ENCODE measurements around the gene LFNG.

GRCh38 chr7:2512713-2513112 lies 6.9 kb upstream of the LFNG start:
- TF ChIP-seq CTCF (IDR thresholded peaks at IDR 0.05): no peak
- TF ChIP-seq POLR2A (IDR thresholded peaks at IDR 0.05): no peak
- TF ChIP-seq EP300 (IDR thresholded peaks at IDR 0.05): no peak
